Body of pancreas (tissue), 4 donors: Measurements from ENCODE around the gene GRHL3. TPM values are rescaled to one million over a fixed set of nuclear protein-coding genes. Genes with fewer than 3 reads are reported as not detected.

ENCODE experiments used
- ATAC-seq: fragments of 150-250 bp; one replicate; pipeline ENCODE4 v1.9.1; 2016
- DNase-seq, 4 donors: peaks; one replicate each; pipeline ENCODE4 v3.0.0-alpha.2; 2019
- H3K27ac ChIP-seq, 4 donors: fragments of 200-600 bp; sonication (generic); 1 replicate in 3 of 4; 2 replicates in 1 of 4; pipeline versions ENCODE4 v1.5.1 to v1.6.1; 2016 to 2019; ENCODE audit warnings: mild to moderate bottlenecking in 1 of 4, mixed read lengths in 1 of 4, moderate library complexity in 1 of 4
- H3K27me3 ChIP-seq, 2 donors: fragments of 200-600 bp; sonication (generic); one replicate each; pipeline ENCODE4 v1.6.0; 2016; ENCODE audit warnings: mild to moderate bottlenecking in 1 of 2
- H3K36me3 ChIP-seq, 2 donors: fragments of 200-600 bp; sonication (generic); replicated peaks in 1 of 2; 2 replicates each; pipeline ENCODE4 v1.5.1; 2016; ENCODE audit warnings: low read depth in 2 of 2; ENCODE audit not compliant: insufficient read depth in 1 of 2
- H3K4me1 ChIP-seq: fragments of 200-600 bp; sonication (generic); one replicate; pipeline ENCODE4 v1.6.0; 2016
- H3K4me3 ChIP-seq, 2 donors: fragments of 200-600 bp; sonication (generic); 1 replicate in 1 of 2; 2 replicates in 1 of 2; pipeline ENCODE4 v1.5.1; 2016 to 2019
- H3K9me3 ChIP-seq, 3 donors: fragments of 200-600 bp; sonication (generic); 1 replicate in 2 of 3; 2 replicates in 1 of 3; pipeline ENCODE4 v1.5.1; 2016
- POLR2A ChIP-seq, 3 donors: fragments of 450-650 bp; IDR thresholded peaks; one replicate each; pipeline ENCODE4 v1.6.1; 2016; ENCODE audit warnings: antibody characterized with exemption in 3 of 3, mild to moderate bottlenecking in 2 of 3
- WGBS, 2 donors: methylation state at CpG; one replicate each; pipeline ENCODE4 v1.1.5; 2017; 5-methylcytosine and 5-hydroxymethylcytosine counted together
- intact Hi-C: fragments of 100-400 bp; cut with DNase I; formaldehyde crosslinking; loops from one replicate; pipeline ENCODE4 v1.15.1; 2023
- total RNA-seq, 2 donors: library from RNA; depleted of rRNA; stranded (reverse); fragments of >200 nt; gene quantifications; one replicate each; pipeline ENCODE4 v1.1.0, GENCODE V29; 2016
- TF ChIP-seq, protein P1 (sequence below), 7 experiments: fragments of 450-650 bp in 4 of 7; fragments of 200-600 bp in 3 of 7; sonication (generic) in 3 of 7; IDR thresholded peaks; one replicate each; pipeline ENCODE4 v1.5.1; 2016 to 2019; ENCODE audit warnings: antibody characterized with exemption in 7 of 7

Gene GRHL3
- total RNA-seq, 2 donors from 2014 or later: not detected

DNA sequence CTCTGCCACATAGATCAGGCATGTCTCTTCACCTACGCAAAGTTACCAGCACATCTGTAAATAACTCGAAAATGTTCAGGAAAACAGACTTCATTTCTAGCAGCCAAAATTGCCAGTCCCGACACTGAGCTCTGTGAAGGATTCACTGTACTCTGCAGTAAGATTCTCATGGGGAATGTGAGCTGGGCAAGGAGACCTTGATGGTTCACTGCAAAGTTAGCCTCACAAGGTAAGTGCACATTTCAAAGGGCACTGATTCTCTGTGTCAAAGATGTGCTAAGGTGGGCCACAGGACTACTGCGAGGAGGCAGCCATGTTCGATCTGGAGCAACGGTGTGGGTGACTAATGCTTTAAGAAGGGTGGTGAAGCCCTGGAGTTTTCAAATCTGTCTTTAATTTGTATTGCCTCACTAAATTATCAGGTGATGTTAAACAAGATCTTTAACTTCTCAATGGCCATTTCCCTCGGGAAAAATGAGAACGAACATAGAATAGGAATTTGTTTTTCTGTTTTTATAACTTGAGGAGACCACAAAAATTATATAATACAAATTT lies 69.3 kb downstream of the GRHL3 start:
- DNase-seq: no peak
- H3K4me1 ChIP-seq: peaks cover 17% of the 10 kb centered on the region
- H3K27ac ChIP-seq: no peak overlapping the region
- TF ChIP-seq POLR2A (IDR thresholded peaks at IDR 0.05): no peak
- TF ChIP-seq, protein P1, sequence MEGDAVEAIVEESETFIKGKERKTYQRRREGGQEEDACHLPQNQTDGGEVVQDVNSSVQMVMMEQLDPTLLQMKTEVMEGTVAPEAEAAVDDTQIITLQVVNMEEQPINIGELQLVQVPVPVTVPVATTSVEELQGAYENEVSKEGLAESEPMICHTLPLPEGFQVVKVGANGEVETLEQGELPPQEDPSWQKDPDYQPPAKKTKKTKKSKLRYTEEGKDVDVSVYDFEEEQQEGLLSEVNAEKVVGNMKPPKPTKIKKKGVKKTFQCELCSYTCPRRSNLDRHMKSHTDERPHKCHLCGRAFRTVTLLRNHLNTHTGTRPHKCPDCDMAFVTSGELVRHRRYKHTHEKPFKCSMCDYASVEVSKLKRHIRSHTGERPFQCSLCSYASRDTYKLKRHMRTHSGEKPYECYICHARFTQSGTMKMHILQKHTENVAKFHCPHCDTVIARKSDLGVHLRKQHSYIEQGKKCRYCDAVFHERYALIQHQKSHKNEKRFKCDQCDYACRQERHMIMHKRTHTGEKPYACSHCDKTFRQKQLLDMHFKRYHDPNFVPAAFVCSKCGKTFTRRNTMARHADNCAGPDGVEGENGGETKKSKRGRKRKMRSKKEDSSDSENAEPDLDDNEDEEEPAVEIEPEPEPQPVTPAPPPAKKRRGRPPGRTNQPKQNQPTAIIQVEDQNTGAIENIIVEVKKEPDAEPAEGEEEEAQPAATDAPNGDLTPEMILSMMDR (IDR thresholded peaks at IDR 0.05): no peak
- no peak overlapping the region for H3K4me3 ChIP-seq
- no peaks in the 10 kb centered on the region for H3K9me3 ChIP-seq
- no peaks in the 10 kb centered on the region for H3K36me3 ChIP-seq
- WGBS, 2 donors: 80 to 95% methylated on average over 8 of the region's 8 CpGs
- intact Hi-C loops: loop anchor here (5.0 to 10.0 kb wide), 2 partner anchors 186 to 314 kb away; no protein-coding TSS in a partner anchor
- no peak for ATAC-seq
- H3K27me3 ChIP-seq: no peaks in the 10 kb centered on the region

DNA sequence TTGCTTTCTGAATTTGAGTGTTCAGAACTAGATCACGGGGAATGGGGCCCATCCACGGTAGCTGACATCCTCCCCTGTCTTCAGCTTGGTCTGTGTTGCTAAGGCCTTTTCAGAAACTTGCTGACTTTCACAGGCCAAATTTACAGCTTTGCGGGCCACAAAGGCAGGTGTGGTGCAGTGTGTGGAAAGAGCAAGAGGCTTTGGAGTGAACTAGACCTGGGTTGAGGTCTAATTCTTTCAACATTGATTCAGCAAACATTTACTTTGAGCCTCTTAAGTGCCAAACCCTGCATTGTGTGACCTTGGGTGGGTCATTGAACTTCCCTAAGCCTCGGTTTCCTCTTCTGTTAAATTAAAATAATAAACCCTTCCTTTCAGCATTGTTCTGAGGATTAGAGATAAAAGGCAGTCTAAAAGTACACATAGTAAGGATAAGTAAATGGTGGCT lies 70.1 kb downstream of the GRHL3 start:
- intact Hi-C loops: loop anchor here (5.0 to 10.0 kb wide), 2 partner anchors 187 to 314 kb away; no protein-coding TSS in a partner anchor
- TF ChIP-seq, protein P1 (IDR thresholded peaks at IDR 0.05): no peak
- TF ChIP-seq POLR2A (IDR thresholded peaks at IDR 0.05): no peak
- Histone ChIP-seq H3K9me3 (no peaks in the 10 kb centered on the region), H3K4me3 (no peak overlapping the region), H3K27me3 (no peaks in the 10 kb centered on the region), H3K4me1 (peaks cover 17% of the 10 kb centered on the region), H3K27ac (no peak overlapping the region), H3K36me3 (no peaks in the 10 kb centered on the region)
- DNase-seq (no peak), ATAC-seq (no peak)
- WGBS, 2 donors: 84 to 87% methylated on average over 4 of the region's 4 CpGs

DNA sequence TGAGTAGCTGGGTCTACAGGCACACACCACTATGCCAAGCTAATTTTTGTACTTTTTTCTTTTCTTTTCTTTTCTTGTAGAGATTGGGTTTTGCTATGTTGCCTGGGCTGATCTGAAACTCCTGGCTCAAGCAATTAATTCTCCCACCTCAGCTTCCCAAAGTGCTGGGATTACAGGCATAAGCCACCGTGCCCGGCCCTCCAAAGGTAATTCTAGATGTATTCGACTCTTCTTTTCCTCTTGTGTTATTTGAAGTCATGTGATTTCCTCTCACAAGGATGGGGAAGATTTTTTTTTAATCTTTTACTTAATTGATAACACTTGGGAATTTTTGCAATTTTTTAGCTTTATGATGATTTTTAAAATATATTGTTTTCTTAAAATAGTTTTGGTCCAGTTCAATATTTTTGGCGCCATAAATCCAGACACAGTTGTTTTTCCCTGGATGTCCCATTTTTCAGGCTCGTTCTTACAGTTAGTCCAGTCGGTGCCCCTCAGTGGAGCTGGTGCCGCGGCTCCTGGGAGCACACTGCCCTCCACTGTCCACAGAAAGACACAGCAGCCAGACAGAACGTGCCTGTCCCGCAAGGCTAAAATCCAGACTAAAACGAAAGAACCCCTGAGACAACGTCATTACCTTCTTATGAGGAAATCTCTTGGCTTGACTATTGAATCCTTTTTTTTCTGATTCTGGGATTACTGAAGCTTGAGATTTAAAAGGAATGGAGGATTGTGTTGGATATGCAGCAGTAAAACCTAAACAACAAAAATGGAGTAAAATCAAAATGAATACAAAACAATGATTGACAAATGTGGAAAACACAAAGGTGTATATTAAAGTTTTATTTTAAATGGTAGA lies 72.0 kb downstream of the GRHL3 start:
- no peak overlapping the region for H3K4me3 ChIP-seq
- H3K36me3 ChIP-seq: no peaks in the 10 kb centered on the region
- peak; percentile 71 to 77 (median 76) for DNase-seq
- intact Hi-C loops: no loop called here
- 17 to 18% methylated on average over 12 of the region's 12 CpGs for WGBS, 2 donors
- peak overlapping the region in 3 of 4 donors; percentile 15 to 42 (median 26) for H3K27ac ChIP-seq
- no peaks in the 10 kb centered on the region for H3K27me3 ChIP-seq
- no peak for TF ChIP-seq POLR2A (IDR thresholded peaks at IDR 0.05)
- TF ChIP-seq, protein P1 (IDR thresholded peaks at IDR 0.05): peak; percentile 79 to 97 (median 92)
- ATAC-seq: peak; percentile 90
- H3K9me3 ChIP-seq: no peaks in the 10 kb centered on the region
- peaks cover 17% of the 10 kb centered on the region for H3K4me1 ChIP-seq

DNA sequence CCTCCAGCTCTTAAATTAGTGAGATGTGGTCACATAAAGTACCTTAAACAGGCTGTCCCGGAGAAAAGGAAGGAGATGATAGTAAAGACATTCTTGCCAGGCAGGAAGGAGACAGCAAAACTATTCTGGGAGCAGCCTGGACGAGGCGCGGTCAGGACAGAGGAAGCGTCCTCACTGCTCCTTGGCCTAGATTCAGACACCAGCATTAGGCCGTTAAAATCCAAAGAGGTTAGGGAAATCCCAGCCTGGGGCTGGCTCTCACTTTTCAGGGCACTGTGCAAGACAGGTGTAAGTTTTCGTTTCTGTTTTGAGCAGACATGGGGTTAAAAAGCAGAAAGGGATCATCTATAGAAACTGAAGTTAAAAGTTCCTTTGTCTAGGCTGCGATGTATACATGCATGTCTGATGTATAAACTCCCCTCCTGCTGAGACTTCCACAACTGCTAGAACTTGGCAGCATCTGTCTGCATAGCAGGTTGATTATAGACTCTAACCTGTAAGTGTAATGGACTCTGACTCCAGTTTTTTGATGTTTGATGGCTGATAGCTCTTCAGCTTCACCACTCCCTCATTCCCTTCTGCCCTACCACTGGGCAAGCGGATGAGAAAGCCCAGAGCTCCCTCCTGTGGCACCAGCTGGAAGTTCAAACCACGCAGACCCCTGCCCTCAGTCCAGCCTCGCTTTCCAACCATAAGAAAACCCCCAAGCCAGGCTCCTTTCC lies 72.9 kb downstream of the GRHL3 start:
- Histone ChIP-seq H3K4me1 (peaks cover 17% of the 10 kb centered on the region), H3K9me3 (no peaks in the 10 kb centered on the region), H3K27ac (peak overlapping the region in 3 of 4 donors; percentile 15 to 42 (median 26)), H3K27me3 (no peaks in the 10 kb centered on the region), H3K4me3 (no peak overlapping the region), H3K36me3 (no peaks in the 10 kb centered on the region)
- peak; percentile 61 to 72 (median 62) for DNase-seq
- 60 to 67% methylated on average over 11 of the region's 11 CpGs for WGBS, 2 donors
- TF ChIP-seq POLR2A (IDR thresholded peaks at IDR 0.05): no peak
- TF ChIP-seq, protein P1 (IDR thresholded peaks at IDR 0.05): peak; percentile 45 to 71 (median 62)
- peak; percentile 72 for ATAC-seq
- intact Hi-C loops: no loop called here
